ENCODE measurements around the gene PRR5L.

DNA sequence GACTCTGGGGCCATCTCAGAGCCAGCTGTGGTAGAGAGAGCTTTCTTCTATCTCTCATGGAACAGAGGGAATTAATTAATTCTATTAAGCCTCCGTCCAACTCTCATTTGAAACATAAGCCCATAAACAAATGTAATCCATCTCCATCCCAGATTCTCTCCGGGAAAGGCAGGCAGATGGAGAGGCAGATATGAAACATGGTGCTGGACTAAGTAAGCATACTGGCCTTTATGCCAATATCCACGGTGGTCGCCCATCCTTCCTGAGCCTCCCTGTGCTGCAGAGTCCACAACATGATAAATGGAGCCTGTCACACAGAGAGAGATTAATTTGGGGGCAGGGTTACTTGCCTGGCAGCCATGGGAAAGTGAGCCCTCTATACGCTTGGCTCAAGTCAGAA, 44.8 kb downstream of the PRR5L start:
- no peak for TF ChIP-seq L3MBTL2 (conservative IDR thresholded peaks at IDR 0.05)
- TF ChIP-seq BHLHE40 (IDR thresholded peaks at IDR 0.05; ENCODE audit: borderline replicate concordance), result no peak

Measured in HEK293T (cell line).